ENCODE results near the gene EIF2S2.

Gene EIF2S2

GRCh38 chr20:34040300-34040995 is 71.6 kb downstream of the EIF2S2 start:
- in situ Hi-C loops (cut with MboI; ENCODE audit: low sequenced_read_pairs) = no loop called here
